ENCODE measurements around the gene TM4SF18. TPM values are rescaled to one million over a fixed set of nuclear protein-coding genes. Genes with fewer than 3 reads are reported as not detected.

The TM4SF18 gene
- total and polyA plus RNA-seq, 2 donors (not counting 1 experiment from before 2014, with no cell fraction given) = not detected

GRCh38 chr3:149336925-149337324 is 3.5 kb upstream of the TM4SF18 start:
- no peak overlapping the region for H3K4me3 ChIP-seq (ENCODE audit: control extremely low read depth in 1 of 5, extremely low read depth in 1 of 5, insufficient read depth in 1 of 5, low read depth in 2 of 5, low read length in 4 of 5)
- no peak overlapping the region for H3K9ac ChIP-seq (ENCODE audit: low read length)
- H3K4me1 ChIP-seq (ENCODE audit: control insufficient read depth in 2 of 2, insufficient read depth in 2 of 2, low read length in 2 of 2) = no peaks in the 10 kb centered on the region
- no peak overlapping the region for H3K27ac ChIP-seq (ENCODE audit: low read length in 2 of 2)
- Mint-ChIP-seq H3K27ac (no peak overlapping the region), H3K4me3 (no peak overlapping the region), H3K27me3 (peaks cover 11% of the 10 kb centered on the region), H3K4me1 (no peaks in the 10 kb centered on the region), H3K9me3 (ENCODE audit: insufficient read depth) (no peaks in the 10 kb centered on the region)
- H3K79me2 ChIP-seq (ENCODE audit: control insufficient read depth, insufficient read depth, low read length) = no peaks in the 10 kb centered on the region
- CTCF ChIA-PET = no interaction called here
- H3K9me3 ChIP-seq (ENCODE audit: control extremely low read depth in 1 of 3, control insufficient read depth in 2 of 3, insufficient read depth in 1 of 3, low read length in 2 of 3) = no peaks in the 10 kb centered on the region
- ATAC-seq (ENCODE audit: low read depth) (no peak), DNase-seq (no peak)
- intact Hi-C loops (cut with micrococcal nuclease) = no loop called here
- POLR2A ChIA-PET = no interaction called here
- H3K27me3 ChIP-seq (replicated peaks in 1 of 4; ENCODE audit: control extremely low read depth in 1 of 4, control insufficient read depth in 3 of 4, insufficient read depth in 4 of 4, low read length in 3 of 4) = peaks cover 0 to 10% (median 4%) of the 10 kb centered on the region in 4 experiments
- TF ChIP-seq CTCF (IDR thresholded peaks at IDR 0.05) (no peak), EZH2 (IDR thresholded peaks at IDR 0.05; ENCODE audit: borderline replicate concordance, insufficient read depth, low read depth, low read length, poor library complexity, severe bottlenecking) (no peak)
- no peaks in the 10 kb centered on the region for H4K20me1 ChIP-seq (ENCODE audit: control insufficient read depth, insufficient read depth, low read length, poor library complexity, severe bottlenecking)
- no peak overlapping the region for H2AFZ ChIP-seq (ENCODE audit: insufficient read depth, low read depth, low read length, poor library complexity, severe bottlenecking)
- no peaks in the 10 kb centered on the region for H3K36me3 ChIP-seq (replicated peaks in 1 of 2; ENCODE audit: control extremely low read depth in 1 of 2, control insufficient read depth in 1 of 2, extremely low read depth in 1 of 2, insufficient read depth in 2 of 2, low read length in 1 of 2)
- no peak overlapping the region for H3K4me2 ChIP-seq (replicated peaks; ENCODE audit: low read depth, low read length, poor library complexity, severe bottlenecking)

GRCh38 chr3:149332771-149333170 is 665 bp downstream of the TM4SF18 start:
- no peaks in the 10 kb centered on the region for H3K36me3 ChIP-seq (replicated peaks in 1 of 2; ENCODE audit: control extremely low read depth in 1 of 2, control insufficient read depth in 1 of 2, extremely low read depth in 1 of 2, insufficient read depth in 2 of 2, low read length in 1 of 2)
- H3K27me3 Mint-ChIP-seq = no peaks in the 10 kb centered on the region
- H3K9ac ChIP-seq (ENCODE audit: low read length) = no peak overlapping the region
- H2AFZ ChIP-seq (ENCODE audit: insufficient read depth, low read depth, low read length, poor library complexity, severe bottlenecking) = no peak overlapping the region
- H3K79me2 ChIP-seq (ENCODE audit: control insufficient read depth, insufficient read depth, low read length) = no peaks in the 10 kb centered on the region
- no peak overlapping the region for H3K4me2 ChIP-seq (replicated peaks; ENCODE audit: low read depth, low read length, poor library complexity, severe bottlenecking)
- H3K4me3 Mint-ChIP-seq = no peak overlapping the region
- intact Hi-C loops (cut with micrococcal nuclease) = no loop called here
- ChIA-PET POLR2A (no interaction called here), CTCF (interaction anchor here (0.6 to 0.9 kb wide), 2 partner anchors 16 to 1192 kb away, joined by 3 read pairs; no protein-coding TSS in a partner anchor)
- H3K4me1 Mint-ChIP-seq = no peaks in the 10 kb centered on the region
- DNase-seq = no peak
- TF ChIP-seq CTCF (IDR thresholded peaks at IDR 0.05) = no peak
- no peak for TF ChIP-seq EZH2 (IDR thresholded peaks at IDR 0.05; ENCODE audit: borderline replicate concordance, insufficient read depth, low read depth, low read length, poor library complexity, severe bottlenecking)
- H4K20me1 ChIP-seq (ENCODE audit: control insufficient read depth, insufficient read depth, low read length, poor library complexity, severe bottlenecking) = no peaks in the 10 kb centered on the region
- H3K4me1 ChIP-seq (ENCODE audit: control insufficient read depth in 2 of 2, insufficient read depth in 2 of 2, low read length in 2 of 2) = no peaks in the 10 kb centered on the region
- H3K27ac ChIP-seq (ENCODE audit: low read length in 2 of 2) = no peak overlapping the region
- H3K27ac Mint-ChIP-seq = no peak overlapping the region
- H3K27me3 ChIP-seq (replicated peaks in 1 of 4; ENCODE audit: control extremely low read depth in 1 of 4, control insufficient read depth in 3 of 4, insufficient read depth in 4 of 4, low read length in 3 of 4) = peaks cover 0 to 3% (median 0%) of the 10 kb centered on the region in 4 experiments
- no peak for ATAC-seq (ENCODE audit: low read depth)
- H3K4me3 ChIP-seq (ENCODE audit: control extremely low read depth in 1 of 5, extremely low read depth in 1 of 5, insufficient read depth in 1 of 5, low read depth in 2 of 5, low read length in 4 of 5) = no peak overlapping the region
- H3K9me3 Mint-ChIP-seq (ENCODE audit: insufficient read depth) = no peaks in the 10 kb centered on the region
- H3K9me3 ChIP-seq (ENCODE audit: control extremely low read depth in 1 of 3, control insufficient read depth in 2 of 3, insufficient read depth in 1 of 3, low read length in 2 of 3) = no peaks in the 10 kb centered on the region
